GM19193 (cell line): ENCODE measurements around the gene ARHGAP4.

ENCODE experiments used
- POLR2A ChIP-seq: IDR thresholded peaks from 4 replicates; pipeline ENCODE4 v1.6.1; 2011; ENCODE audit not compliant: insufficient read depth, insufficient read length; ENCODE audit errors: extremely low read depth

Gene ARHGAP4

GRCh38 chrX:153909024-153909979, 16.8 kb downstream of the ARHGAP4 start:
- TF ChIP-seq POLR2A, result no peak

- no peak for TF ChIP-seq POLR2A
Measured at GRCh38 chrX:153908219-153908860, 17.7 kb downstream of the ARHGAP4 start.

- TF ChIP-seq POLR2A, result no peak
Measured at GRCh38 chrX:153907456-153907855, 18.6 kb downstream of the ARHGAP4 start.

- no peak for TF ChIP-seq POLR2A
Measured at GRCh38 chrX:153906126-153906917, 19.7 kb downstream of the ARHGAP4 start.

- no peak for TF ChIP-seq POLR2A
Measured at GRCh38 chrX:153905481-153906095, 20.5 kb downstream of the ARHGAP4 start.

- no peak for TF ChIP-seq POLR2A
Measured at GRCh38 chrX:153903991-153904957, 21.8 kb downstream of the ARHGAP4 start, which contains the start of gene AVPR2. Gene AVPR2, plus strand, starts transcription at chrX:153904673. Its CDS starts 473 bp downstream, at chrX:153905146.

- TF ChIP-seq POLR2A, result peak; percentile 31
Measured at GRCh38 chrX:153903238-153903980, 22.7 kb downstream of the ARHGAP4 start.

- TF ChIP-seq POLR2A, result no peak
Measured at GRCh38 chrX:153902385-153902784, 23.7 kb downstream of the ARHGAP4 start.

GRCh38 chrX:153901753-153902140, 24.3 kb downstream of the ARHGAP4 start:
- TF ChIP-seq POLR2A, result no peak

- no peak for TF ChIP-seq POLR2A
Measured at GRCh38 chrX:153900831-153901752, 25.0 kb downstream of the ARHGAP4 start.

- no peak for TF ChIP-seq POLR2A
Measured at GRCh38 chrX:153897899-153898298, 28.2 kb downstream of the ARHGAP4 start.

GRCh38 chrX:153889123-153889522, 36.9 kb downstream of the ARHGAP4 start:
- TF ChIP-seq POLR2A, result no peak
